K562 (cell line): ENCODE data around the gene DEDD. TPM values are rescaled to one million over a fixed set of nuclear protein-coding genes. Genes with fewer than 3 reads are reported as not detected.
A peak's percentile ranks its signal among the peaks of the same experiment; 100 is the strongest.

ENCODE experiments used
- ATAC-seq: fragments of 200-7000 bp; cut with Tn5 transposase; 3 replicates; pipeline ENCODE4 v1.9.1; 2020; ENCODE audit warnings: moderate library complexity
- BruUV-seq: library from RNA; stranded (reverse); fragments of 400-500 nt; replicated peaks from 2 replicates; lab custom pipeline; 2021; lab: Mats Ljungman, UMichigan
- CTCF ChIA-PET: fragments of 300-600 bp; formaldehyde crosslinking; extraction: SDS; loops from one replicate; lab custom pipeline; 2021; ENCODE audit warnings: low intra/inter-chr PET ratio; lab: Yijun Ruan, JAX
- POLR2A ChIA-PET: fragments of 300-600, 350-650 bp; sonication (Branson Sonifier 250); formaldehyde crosslinking; extraction: SDS; loops from one replicate; lab custom pipeline; 2021; ENCODE audit warnings: antibody characterized with exemption, inconsistent platforms; lab: Yijun Ruan, JAX
- DNase-seq, 4 experiments: peaks; one replicate each; pipeline versions ENCODE4 v3.0.0 to v3.0.0-alpha.2; 2011 to 2018; ENCODE audit warnings: low spot score in 3 of 4, mixed read lengths in 3 of 4; ENCODE audit errors: extremely low read depth in 1 of 4
- FAIRE-seq: peaks from 2 replicates; lab custom pipeline; 2011; peaks lifted over from hg19 to GRCh38; lab: Jason Lieb, UNC
- H2AFZ ChIP-seq: 2 replicates; pipeline ENCODE4 v1.6.0; 2011; ENCODE audit warnings: low read depth, low read length, control low read depth, inconsistent platforms
- H3K27ac ChIP-seq: fragments of 200-600 bp; 3 replicates; pipeline ENCODE4 v1.8.0; 2011; ENCODE audit warnings: low read depth, mild to moderate bottlenecking, control low read depth, inconsistent platforms, low read length, moderate library complexity, mixed read lengths; ENCODE audit errors: extremely low read depth
- H3K27me3 ChIP-seq, 2 experiments: fragments of 300-600 bp in 1 of 2; 2 replicates in 1 of 2; 3 replicates in 1 of 2; pipeline versions ENCODE4 v1.6.0 to v1.8.0; 2011; ENCODE audit warnings: inconsistent platforms in 2 of 2, low read length in 2 of 2, mild to moderate bottlenecking in 1 of 2, mixed read lengths in 1 of 2, moderate library complexity in 1 of 2; ENCODE audit not compliant: control insufficient read depth in 2 of 2, insufficient read depth in 2 of 2
- H3K36me3 ChIP-seq: fragments of 300-600 bp; 3 replicates; pipeline ENCODE4 v1.8.0; 2011; ENCODE audit warnings: mild to moderate bottlenecking, low read length, inconsistent platforms; ENCODE audit not compliant: control insufficient read depth, insufficient read depth
- H3K4me1 ChIP-seq, 2 experiments: fragments of 200-600 bp in 1 of 2; replicated peaks in 1 of 2; 2 replicates in 1 of 2; 3 replicates in 1 of 2; pipeline versions ENCODE4 v1.5.1 to v1.8.0; 2011; ENCODE audit warnings: inconsistent platforms in 2 of 2, low read length in 2 of 2, mild to moderate bottlenecking in 1 of 2, mixed read lengths in 1 of 2, moderate library complexity in 1 of 2; ENCODE audit not compliant: control insufficient read depth in 2 of 2, insufficient read depth in 2 of 2
- H3K4me2 ChIP-seq: 2 replicates; pipeline ENCODE4 v1.6.1; 2011; ENCODE audit warnings: low read length, control low read depth, inconsistent platforms, mixed read lengths; ENCODE audit not compliant: insufficient read depth
- H3K4me3 ChIP-seq: fragments of 200-600 bp; sonication (generic), shearing (Covaris generic); 2 replicates; pipeline ENCODE4 v1.5.1; 2016; ENCODE audit warnings: control low read depth, inconsistent platforms
- H3K79me2 ChIP-seq: fragments of 200-600 bp; 3 replicates; pipeline ENCODE4 v1.8.0; 2011; ENCODE audit warnings: low read length, inconsistent platforms; ENCODE audit not compliant: control insufficient read depth, insufficient read depth
- H3K9ac ChIP-seq, 2 experiments: 2 replicates each; pipeline versions ENCODE4 v1.6.0 to v1.6.1; 2011; ENCODE audit warnings: low read depth in 2 of 2, low read length in 2 of 2, control low read depth in 1 of 2, inconsistent platforms in 1 of 2, mild to moderate bottlenecking in 1 of 2, mixed read lengths in 1 of 2; ENCODE audit not compliant: insufficient read depth in 1 of 2
- H3K9me1 ChIP-seq: one replicate; pipeline ENCODE4 v1.6.0; 2011; ENCODE audit warnings: inconsistent platforms, mild to moderate bottlenecking, low read length, moderate library complexity; ENCODE audit not compliant: control insufficient read depth, insufficient read depth
- H3K9me3 ChIP-seq: replicated peaks from 2 replicates; pipeline ENCODE4 v1.5.1; 2011; ENCODE audit warnings: low read depth, low read length, inconsistent platforms; ENCODE audit not compliant: control insufficient read depth, insufficient read depth
- H4K20me1 ChIP-seq: replicated peaks from 2 replicates; pipeline ENCODE4 v1.6.1; 2011; ENCODE audit warnings: low read length, inconsistent platforms, mixed read lengths; ENCODE audit not compliant: control insufficient read depth, insufficient read depth
- BHLHE40 ChIP-seq: IDR thresholded peaks from 2 replicates; pipeline ENCODE4 v1.6.1; 2011; ENCODE audit warnings: low read length, improper control_type of control experiment
- KDM2B ChIP-seq: fragments of 250-450 bp; sonication (Bioruptor Pico); IDR thresholded peaks from 2 replicates; pipeline ENCODE4 v1.8.0; 2021; ENCODE audit warnings: mild to moderate bottlenecking, moderate library complexity
- MGA ChIP-seq: fragments of 450-650 bp; IDR thresholded peaks from 2 replicates; pipeline ENCODE4 v1.6.1; 2016; ENCODE audit warnings: mild to moderate bottlenecking, moderate library complexity
- SNAPC5 ChIP-seq: fragments of 250-450 bp; sonication (Bioruptor Pico); IDR thresholded peaks from 2 replicates; pipeline ENCODE4 v1.8.0; 2021; ENCODE audit warnings: moderate library complexity, mild to moderate bottlenecking, inconsistent platforms
- TFAM ChIP-seq: fragments of 250-450 bp; sonication (Bioruptor Pico); conservative IDR thresholded peaks from 2 replicates; pipeline ENCODE4 v1.5.0; 2021; ENCODE audit warnings: mild to moderate bottlenecking, moderate library complexity
- TRIM25 ChIP-seq: fragments of 450-650 bp; IDR thresholded peaks from 2 replicates; pipeline ENCODE4 v1.7.0; 2016; ENCODE audit warnings: borderline replicate concordance
- ZEB2 ChIP-seq: fragments of 450-650 bp; IDR thresholded peaks from 2 replicates; pipeline ENCODE4 v1.6.1; 2016
- ZFP30 ChIP-seq: fragments of 250-450 bp; sonication (Bioruptor Pico); IDR thresholded peaks from 2 replicates; pipeline ENCODE4 v1.8.0; 2022; ENCODE audit warnings: moderate library complexity, mild to moderate bottlenecking, inconsistent platforms, borderline replicate concordance
- ZNF696 ChIP-seq: fragments of 250-450 bp; sonication (Bioruptor Pico); conservative IDR thresholded peaks from 2 replicates; pipeline ENCODE4 v1.4.0; 2020; ENCODE audit warnings: mild to moderate bottlenecking, moderate library complexity
- WGBS: fragments of 100-300 bp; shearing (Covaris generic); methylation state at CpG from one replicate; pipeline ENCODE4 v1.1.6; 2016; ENCODE audit warnings: low coverage, mixed read lengths; ENCODE audit not compliant: insufficient coverage; ENCODE audit errors: missing lambda C conversion rate; 5-methylcytosine and 5-hydroxymethylcytosine counted together
- in situ Hi-C: fragments of 300-500 bp; cut with MboI; formaldehyde crosslinking; loops from 4 replicates; pipeline ENCODE4 v1.15.0; 2018; ENCODE audit warnings: inconsistent platforms, mixed read lengths
- intact Hi-C: fragments of 100-400 bp; cut with micrococcal nuclease; formaldehyde crosslinking; loops from 2 replicates; pipeline ENCODE4 v1.14.2; 2022
- polyA plus RNA-seq, 8 experiments: library from polyadenylated mRNA; depleted of rRNA in 4 of 8; stranded (reverse) in 5 of 8; unstranded in 3 of 8; fragments of >200 nt; fragmentation: Nextera tagmentation in 2 of 8; fragmentation: Illumina TruSeq in 1 of 8; extraction: Ambion mirVana in 2 of 8; extraction: Trizol in 1 of 8; gene quantifications; 2 replicates each; pipeline versions ENCODE4 v1.2.1 to v1.2.3, GENCODE V29; 2011 to 2014; ENCODE audit warnings: inconsistent platforms in 1 of 8, missing spikeins in 1 of 8
- total RNA-seq, 7 experiments: library from RNA; depleted of rRNA in 6 of 7; stranded (reverse); fragments of >200 nt in 6 of 7; fragmentation: Illumina TruSeq in 2 of 7; extraction: Trizol in 2 of 7; gene quantifications; 2 replicates each; pipeline versions ENCODE4 v1.2.1 to v1.2.3, GENCODE V29; 2011 to 2021; ENCODE audit warnings: low replicate concordance in 1 of 7

Gene DEDD
- total and polyA plus RNA-seq, 9 of the 15 experiments (the other 6 are each of a cell fraction or from before 2014, with no cell fraction given) = 11.6 to 41.0 (median 16.8) TPM

GRCh38 chr1:161100556-161100955 lies 31.9 kb downstream of the DEDD start:
- ChIA-PET POLR2A (interaction anchor here (0.9 kb wide), 1 partner anchor 16 kb away, joined by 3 read pairs; no protein-coding TSS in a partner anchor), CTCF (no interaction called here)
- Histone ChIP-seq H3K9me3 (peaks cover 1% of the 10 kb centered on the region; the same call in 1 of the 2 replicates), H3K36me3 (peaks cover 58% of the 10 kb centered on the region), H3K27ac (no peak overlapping the region), H3K4me2 (no peak overlapping the region), H3K27me3 (no peaks in the 10 kb centered on the region), H3K9ac (no peak overlapping the region), H3K4me3 (no peak overlapping the region), H2AFZ (no peak overlapping the region), H3K79me2 (peaks cover 18% of the 10 kb centered on the region), H3K9me1 (no peaks in the 10 kb centered on the region), H4K20me1 (no peaks in the 10 kb centered on the region), H3K4me1 (peaks cover 0 to 7% of the 10 kb centered on the region in 2 experiments; a peak in 1 of 5 replicates)
- intact Hi-C loops (no loop called here), in situ Hi-C loops (no loop called here)
- TSS peak; percentile 16 for BruUV-seq
- DNase-seq (no peak), FAIRE-seq (no peak), ATAC-seq (no peak)
- WGBS = 88% methylated on average over 2 of the region's 2 CpGs
- TF ChIP-seq SNAPC5 (CRISPR knock-in tag) (no peak), ZFP30 (no peak), TRIM25 (no peak), KDM2B (CRISPR knock-in tag) (no peak), MGA (no peak), BHLHE40 (no peak), ZEB2 (no peak), ZNF696 (CRISPR knock-in tag) (no peak), TFAM (CRISPR knock-in tag) (no peak)
